Hepatocyte (in vitro differentiated cells): Measurements from ENCODE around the gene IL13. TPM values are rescaled to one million over a fixed set of nuclear protein-coding genes. Genes with fewer than 3 reads are reported as not detected.
A peak's percentile ranks its signal among the peaks of the same experiment; 100 is the strongest.

ENCODE experiments used
- DNase-seq: peaks from one replicate; pipeline ENCODE4 v3.0.0-alpha.2; 2016; ENCODE audit warnings: low spot score
- H2AFZ ChIP-seq: fragments of 200-600 bp; sonication (generic); 2 replicates; pipeline ENCODE4 v1.6.0; 2016; ENCODE audit warnings: antibody characterized with exemption, mild to moderate bottlenecking
- H3K27ac ChIP-seq: fragments of 200-600 bp; sonication (generic); 2 replicates; pipeline ENCODE4 v1.5.1; 2016; ENCODE audit warnings: mild to moderate bottlenecking
- H3K27me3 ChIP-seq: fragments of 200-600 bp; sonication (generic); 2 replicates; pipeline ENCODE4 v1.6.1; 2016
- H3K36me3 ChIP-seq: fragments of 200-600 bp; sonication (generic); replicated peaks from 2 replicates; pipeline ENCODE4 v1.5.1; 2016; ENCODE audit warnings: low read depth; ENCODE audit not compliant: insufficient read depth
- H3K4me1 ChIP-seq: fragments of 200-600 bp; sonication (generic); 2 replicates; pipeline ENCODE4 v1.5.1; 2016; ENCODE audit warnings: mild to moderate bottlenecking, moderate library complexity; ENCODE audit not compliant: insufficient read depth
- H3K4me2 ChIP-seq: fragments of 200-600 bp; sonication (generic); 2 replicates; pipeline ENCODE4 v1.6.0; 2016
- H3K4me3 ChIP-seq: fragments of 200-600 bp; sonication (generic); 2 replicates; pipeline ENCODE4 v1.5.1; 2016; ENCODE audit warnings: mild to moderate bottlenecking
- H3K79me2 ChIP-seq: fragments of 200-600 bp; sonication (generic); 2 replicates; pipeline ENCODE4 v1.6.0; 2017; ENCODE audit warnings: mild to moderate bottlenecking
- H3K9me2 ChIP-seq: fragments of 200-600 bp; sonication (generic); replicated peaks from 2 replicates; pipeline ENCODE4 v1.6.0; 2017; ENCODE audit warnings: mild to moderate bottlenecking; ENCODE audit not compliant: insufficient read depth
- H3K9me3 ChIP-seq: fragments of 200-600 bp; sonication (generic); 2 replicates; pipeline ENCODE4 v1.5.1; 2016; ENCODE audit warnings: low read depth, mild to moderate bottlenecking
- H4K20me1 ChIP-seq: fragments of 200-600 bp; sonication (generic); 2 replicates; pipeline ENCODE4 v1.6.0; 2016; ENCODE audit warnings: mild to moderate bottlenecking; ENCODE audit not compliant: insufficient read depth, poor library complexity, severe bottlenecking
- EZH2 ChIP-seq: fragments of 200-600 bp; sonication (generic); IDR thresholded peaks from 2 replicates; pipeline ENCODE4 v1.6.1; 2016; ENCODE audit warnings: antibody characterized with exemption, mild to moderate bottlenecking, borderline replicate concordance
- EZH2phosphoT487 ChIP-seq: fragments of 200-600 bp; sonication (generic); IDR thresholded peaks from one replicate; pipeline ENCODE4 v1.6.1; 2018; ENCODE audit warnings: antibody characterized with exemption, mild to moderate bottlenecking, low read depth, moderate library complexity; ENCODE audit not compliant: unreplicated experiment, severe bottlenecking
- WGBS: methylation state at CpG from one replicate; pipeline ENCODE4 v1.1.6; 2016; ENCODE audit warnings: low lambda C conversion rate; ENCODE audit errors: missing lambda C conversion rate; 5-methylcytosine and 5-hydroxymethylcytosine counted together
- polyA plus RNA-seq: library from polyadenylated mRNA; unstranded; fragments of >200 nt; fragmentation: Nextera tagmentation; extraction: Ambion mirVana; gene quantifications from 2 replicates; pipeline ENCODE4 v1.2.1, GENCODE V29; 2016
- total RNA-seq: library from RNA; depleted of rRNA; stranded (reverse); fragments of >200 nt; gene quantifications from 2 replicates; pipeline ENCODE4 v1.2.3, GENCODE V29; 2014
- TF ChIP-seq, protein P1 (sequence below): fragments of 200-600 bp; sonication (generic); IDR thresholded peaks from 2 replicates; pipeline ENCODE4 v1.5.1; 2016; ENCODE audit warnings: antibody characterized with exemption, mild to moderate bottlenecking; ENCODE audit not compliant: poor library complexity

The IL13 gene
- total and polyA plus RNA-seq, 2 experiments from 2014 or later = not detected

DNA sequence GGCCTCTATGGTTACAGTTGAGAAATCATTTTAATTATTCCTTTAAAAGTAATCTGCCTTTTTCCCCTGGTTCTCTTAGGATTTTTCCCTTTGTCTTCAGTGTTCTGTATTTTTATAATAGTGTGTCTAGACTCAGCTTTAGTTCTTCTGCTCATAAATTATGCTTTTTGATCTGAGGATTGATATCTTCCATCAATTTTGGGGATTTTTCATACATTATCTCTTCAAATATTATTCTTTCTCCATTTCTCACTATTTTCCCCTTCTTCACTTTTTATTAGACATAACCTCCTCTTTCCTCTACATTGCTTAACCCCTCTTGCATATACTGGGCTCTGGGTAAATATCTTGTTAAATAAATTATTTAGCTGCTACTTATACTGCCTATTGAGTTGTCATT is 36.3 kb upstream of the IL13 start:
- Histone ChIP-seq H3K79me2 (no peaks in the 10 kb centered on the region), H3K4me3 (no peak overlapping the region), H3K9me2 (no peaks in the 10 kb centered on the region), H4K20me1 (no peaks in the 10 kb centered on the region), H3K4me2 (no peak overlapping the region), H3K27me3 (no peaks in the 10 kb centered on the region), H2AFZ (no peak overlapping the region), H3K36me3 (no peaks in the 10 kb centered on the region), H3K4me1 (no peaks in the 10 kb centered on the region), H3K9me3 (no peaks in the 10 kb centered on the region), H3K27ac (no peak overlapping the region)
- DNase-seq = no peak
- no peak for TF ChIP-seq EZH2
- no peak for TF ChIP-seq EZH2phosphoT487
- TF ChIP-seq, protein P1, sequence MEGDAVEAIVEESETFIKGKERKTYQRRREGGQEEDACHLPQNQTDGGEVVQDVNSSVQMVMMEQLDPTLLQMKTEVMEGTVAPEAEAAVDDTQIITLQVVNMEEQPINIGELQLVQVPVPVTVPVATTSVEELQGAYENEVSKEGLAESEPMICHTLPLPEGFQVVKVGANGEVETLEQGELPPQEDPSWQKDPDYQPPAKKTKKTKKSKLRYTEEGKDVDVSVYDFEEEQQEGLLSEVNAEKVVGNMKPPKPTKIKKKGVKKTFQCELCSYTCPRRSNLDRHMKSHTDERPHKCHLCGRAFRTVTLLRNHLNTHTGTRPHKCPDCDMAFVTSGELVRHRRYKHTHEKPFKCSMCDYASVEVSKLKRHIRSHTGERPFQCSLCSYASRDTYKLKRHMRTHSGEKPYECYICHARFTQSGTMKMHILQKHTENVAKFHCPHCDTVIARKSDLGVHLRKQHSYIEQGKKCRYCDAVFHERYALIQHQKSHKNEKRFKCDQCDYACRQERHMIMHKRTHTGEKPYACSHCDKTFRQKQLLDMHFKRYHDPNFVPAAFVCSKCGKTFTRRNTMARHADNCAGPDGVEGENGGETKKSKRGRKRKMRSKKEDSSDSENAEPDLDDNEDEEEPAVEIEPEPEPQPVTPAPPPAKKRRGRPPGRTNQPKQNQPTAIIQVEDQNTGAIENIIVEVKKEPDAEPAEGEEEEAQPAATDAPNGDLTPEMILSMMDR = no peak

DNA sequence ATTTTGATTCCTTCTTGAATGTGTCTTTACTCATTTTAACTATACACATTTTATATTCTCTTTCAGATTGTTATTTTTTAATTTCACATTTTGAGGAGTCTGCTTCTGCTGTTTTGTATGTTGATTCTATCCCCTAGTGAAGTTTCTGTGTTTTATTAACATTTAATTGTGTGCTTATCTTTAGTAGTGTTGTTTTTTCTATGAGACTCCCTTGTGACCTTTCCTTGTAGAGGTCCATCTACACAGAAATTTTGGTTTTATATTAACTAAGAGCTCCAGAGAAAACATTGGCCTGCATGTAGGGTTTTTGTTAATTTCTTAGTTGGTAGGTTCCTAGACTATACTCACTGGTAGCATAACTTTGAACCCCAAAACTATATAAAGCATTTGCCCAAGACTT is 35.4 kb upstream of the IL13 start:
- H3K4me1 ChIP-seq = no peaks in the 10 kb centered on the region
- no peaks in the 10 kb centered on the region for H3K36me3 ChIP-seq
- no peaks in the 10 kb centered on the region for H3K79me2 ChIP-seq
- TF ChIP-seq, protein P1 = no peak
- no peak for TF ChIP-seq EZH2phosphoT487
- TF ChIP-seq EZH2 = no peak
- H2AFZ ChIP-seq = no peak overlapping the region
- no peak overlapping the region for H3K4me2 ChIP-seq
- H4K20me1 ChIP-seq = no peaks in the 10 kb centered on the region
- H3K27ac ChIP-seq = peak overlapping the region; percentile 1
- no peaks in the 10 kb centered on the region for H3K27me3 ChIP-seq
- H3K4me3 ChIP-seq = no peak overlapping the region
- no peaks in the 10 kb centered on the region for H3K9me3 ChIP-seq
- DNase-seq = no peak
- H3K9me2 ChIP-seq = no peaks in the 10 kb centered on the region

DNA sequence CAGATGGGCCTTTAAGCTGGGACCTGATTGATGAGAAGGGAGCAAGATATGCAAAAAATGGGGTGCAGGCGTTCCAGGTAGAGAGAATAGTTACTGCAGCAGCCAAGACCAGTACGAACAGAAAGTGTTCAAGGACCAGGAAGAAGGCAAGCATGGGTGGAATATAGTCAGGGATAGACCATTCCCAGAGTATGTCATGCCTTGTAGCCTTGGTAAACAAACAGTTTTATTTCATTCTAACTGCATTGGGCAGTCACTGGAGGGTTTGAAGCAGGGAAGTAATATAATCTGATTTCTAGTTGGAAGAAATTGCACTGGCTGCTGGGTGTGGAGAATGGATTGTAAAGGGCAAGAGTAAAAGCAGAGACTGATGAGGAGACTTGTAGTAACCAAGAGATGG is 30.5 kb upstream of the IL13 start:
- H3K9me3 ChIP-seq = no peaks in the 10 kb centered on the region
- no peak for TF ChIP-seq EZH2
- no peak for TF ChIP-seq EZH2phosphoT487
- TF ChIP-seq, protein P1 = no peak
- no peak overlapping the region for H3K4me2 ChIP-seq
- no peaks in the 10 kb centered on the region for H3K4me1 ChIP-seq
- no peak overlapping the region for H2AFZ ChIP-seq
- no peaks in the 10 kb centered on the region for H3K79me2 ChIP-seq
- no peak overlapping the region for H3K27ac ChIP-seq
- H3K4me3 ChIP-seq = no peak overlapping the region
- H3K36me3 ChIP-seq = no peaks in the 10 kb centered on the region
- no peaks in the 10 kb centered on the region for H3K9me2 ChIP-seq
- no peaks in the 10 kb centered on the region for H3K27me3 ChIP-seq
- 88% methylated on average over 2 of the region's 2 CpGs for WGBS
- H4K20me1 ChIP-seq = no peaks in the 10 kb centered on the region
- DNase-seq = no peak

DNA sequence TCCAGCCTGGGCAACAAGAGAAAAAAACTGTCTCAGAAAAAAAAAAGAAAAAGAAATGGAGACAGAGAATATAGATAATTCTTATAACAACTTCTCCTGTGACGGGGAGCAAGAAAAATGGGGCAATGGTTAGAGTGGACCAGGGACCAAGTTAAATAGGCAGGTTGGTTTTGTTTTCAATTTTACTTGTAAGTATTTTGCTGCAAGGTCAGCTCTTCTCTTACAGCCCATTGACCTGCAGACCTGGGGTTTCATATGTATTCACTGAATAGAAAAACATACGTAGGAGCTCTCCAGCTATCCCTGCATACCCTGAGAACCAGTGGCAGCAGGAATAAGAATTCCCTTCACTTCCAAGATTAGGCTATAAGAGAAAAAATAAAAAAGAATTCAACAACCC is 29.2 kb upstream of the IL13 start:
- no peaks in the 10 kb centered on the region for H3K79me2 ChIP-seq
- WGBS = 97% methylated on average over 2 of the region's 2 CpGs
- H3K9me3 ChIP-seq = no peaks in the 10 kb centered on the region
- no peak overlapping the region for H3K4me3 ChIP-seq
- TF ChIP-seq, protein P1 = no peak
- TF ChIP-seq EZH2phosphoT487 (no peak), EZH2 (no peak)
- H4K20me1 ChIP-seq = no peaks in the 10 kb centered on the region
- no peaks in the 10 kb centered on the region for H3K27me3 ChIP-seq
- H3K4me2 ChIP-seq = no peak overlapping the region
- no peak overlapping the region for H2AFZ ChIP-seq
- H3K4me1 ChIP-seq = no peaks in the 10 kb centered on the region
- H3K36me3 ChIP-seq = no peaks in the 10 kb centered on the region
- no peak overlapping the region for H3K27ac ChIP-seq
- no peak for DNase-seq
- H3K9me2 ChIP-seq = no peaks in the 10 kb centered on the region
